Panc1 (cell line): ENCODE data around the gene UGT1A3. TPM values are rescaled to one million over a fixed set of nuclear protein-coding genes. Genes with fewer than 3 reads are reported as not detected.

Experiments used
- ATAC-seq: fragments of 200-7000 bp; cut with Tn5 transposase; 2 replicates; pipeline ENCODE4 v1.9.1; 2020; ENCODE audit warnings: mild to moderate bottlenecking, moderate library complexity
- BruUV-seq: library from RNA; stranded (reverse); fragments of 400-500 nt; replicated peaks from 2 replicates; lab custom pipeline; 2021; lab: Mats Ljungman, UMichigan
- CTCF ChIA-PET: fragments of 300-600 bp; sonication (Branson Sonifier 250); formaldehyde crosslinking; loops from one replicate; lab custom pipeline; 2022; ENCODE audit warnings: antibody characterized with exemption; lab: Charles Lee
- POLR2A ChIA-PET: fragments of 300-600 bp; sonication (Branson Sonifier 250); formaldehyde crosslinking; loops from one replicate; lab custom pipeline; 2022; ENCODE audit warnings: antibody characterized with exemption; lab: Charles Lee
- DNase-seq: peaks from one replicate; pipeline ENCODE4 v3.0.0-alpha.2; 2010; ENCODE audit warnings: low read depth, low spot score
- H3K27ac ChIP-seq: 2 replicates; pipeline ENCODE4 v1.5.1; 2011; ENCODE audit warnings: mild to moderate bottlenecking, low read length, inconsistent platforms
- H3K27me3 ChIP-seq: fragments of 200-500 bp; sonication (Bioruptor generic); 2 replicates; pipeline ENCODE4 v1.6.0; 2014; ENCODE audit warnings: low read length, inconsistent platforms; ENCODE audit not compliant: control insufficient read depth, insufficient read depth
- H3K36me3 ChIP-seq: fragments of 200-500 bp; sonication (Bioruptor generic); 2 replicates; pipeline ENCODE4 v1.5.1; 2014; ENCODE audit warnings: inconsistent platforms, mild to moderate bottlenecking, low read length, moderate library complexity; ENCODE audit not compliant: control insufficient read depth, insufficient read depth
- H3K4me1 ChIP-seq: 2 replicates; pipeline ENCODE4 v1.5.1; 2011; ENCODE audit warnings: inconsistent platforms, mild to moderate bottlenecking, low read length, moderate library complexity; ENCODE audit not compliant: control insufficient read depth, insufficient read depth
- H3K4me3 ChIP-seq, 2 experiments: 2 replicates each; pipeline ENCODE4 v1.5.1; 2011 to 2012; ENCODE audit warnings: low read depth in 2 of 2, low read length in 2 of 2, mild to moderate bottlenecking in 2 of 2, inconsistent platforms in 1 of 2, moderate library complexity in 1 of 2
- H3K9me3 ChIP-seq: fragments of 200-500 bp; sonication (Bioruptor generic); 2 replicates; pipeline ENCODE4 v1.5.1; 2014; ENCODE audit warnings: low read depth, mild to moderate bottlenecking, inconsistent platforms, low read length, moderate library complexity; ENCODE audit not compliant: control insufficient read depth, insufficient read depth
- POLR2AphosphoS5 ChIP-seq: IDR thresholded peaks from 2 replicates; pipeline ENCODE4 v1.6.1; 2012; ENCODE audit warnings: mild to moderate bottlenecking, low read depth, low read length, moderate library complexity
- SIN3A ChIP-seq: IDR thresholded peaks from 2 replicates; pipeline ENCODE4 v1.6.1; 2012; ENCODE audit warnings: low read depth, mild to moderate bottlenecking, low read length, moderate library complexity, borderline replicate concordance; ENCODE audit not compliant: insufficient read depth
- TCF7L2 ChIP-seq: IDR thresholded peaks from 2 replicates; pipeline ENCODE4 v1.6.1; 2011; ENCODE audit warnings: mild to moderate bottlenecking, low read depth, low read length, inconsistent platforms
- in situ Hi-C: cut with HindIII; loops from 2 replicates; pipeline ENCODE4 v1.10.0; 2016; ENCODE audit warnings: low sequenced_read_pairs, low pct_unique_long_range_greater_than_20kb
- intact Hi-C: fragments of 100-400 bp; cut with micrococcal nuclease; formaldehyde crosslinking; loops from one replicate; pipeline ENCODE4 v1.10.0; 2022; ENCODE audit not compliant: unreplicated experiment
- total RNA-seq: library from RNA; stranded (reverse); gene quantifications from one replicate; pipeline ENCODE4 v1.2.1, GENCODE V29; 2021; ENCODE audit not compliant: unreplicated experiment
- TF ChIP-seq, protein P1 (sequence below), 2 experiments: IDR thresholded peaks; 2 replicates each; pipeline ENCODE4 v1.6.1; 2011 to 2012; ENCODE audit warnings: low read depth in 2 of 2, control low read depth in 1 of 2, low read length in 1 of 2, mild to moderate bottlenecking in 1 of 2, moderate library complexity in 1 of 2; ENCODE audit not compliant: insufficient read depth in 1 of 2
- TF ChIP-seq, protein P2 (sequence below): fragments of 450-650 bp; IDR thresholded peaks from 2 replicates; pipeline ENCODE4 v1.5.1; 2017; ENCODE audit warnings: mild to moderate bottlenecking

The UGT1A3 gene
- total RNA-seq, 1 experiment from 2014 or later = not detected

DNA sequence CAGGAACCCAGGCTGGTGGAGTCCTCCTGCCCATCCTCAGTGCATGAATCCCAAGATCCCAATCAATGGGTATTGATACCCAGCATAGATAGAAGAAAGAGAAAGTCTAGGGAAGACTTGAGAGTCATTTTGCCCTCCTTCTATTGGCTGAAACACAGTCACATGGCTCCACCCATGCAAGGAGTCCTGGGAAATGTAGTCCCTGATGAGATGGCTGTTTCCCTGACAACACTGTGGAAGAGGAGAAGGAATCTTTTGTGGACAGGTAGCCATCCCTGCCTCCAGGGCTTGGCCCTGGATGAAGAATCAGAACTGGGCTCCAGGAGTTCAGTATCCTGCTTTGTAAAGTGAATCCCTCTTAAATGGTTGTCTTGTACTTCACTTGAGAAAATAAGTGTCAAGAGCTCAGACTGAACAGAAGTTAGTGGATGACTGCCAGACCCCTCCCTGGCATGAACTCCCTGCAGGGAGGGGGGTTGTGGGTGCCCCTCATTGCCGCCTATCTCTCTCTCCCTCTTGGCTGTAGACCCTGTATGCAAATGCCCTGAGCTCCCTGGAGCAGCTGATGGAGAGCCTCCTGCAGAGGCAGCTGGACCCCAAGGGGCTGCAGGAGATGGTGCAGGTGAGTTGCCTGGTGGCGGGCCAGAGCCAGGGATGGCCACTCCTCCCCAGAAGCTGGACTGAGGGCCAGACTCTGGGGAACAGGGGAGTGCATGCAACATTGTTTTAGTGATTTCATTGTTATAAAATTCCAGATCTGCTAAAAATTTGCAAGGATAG lies 85.4 kb downstream of the UGT1A3 start:
- no peaks in the 10 kb centered on the region for H3K36me3 ChIP-seq
- H3K27me3 ChIP-seq = no peaks in the 10 kb centered on the region
- ChIA-PET CTCF (no interaction called here), POLR2A (no interaction called here)
- TF ChIP-seq TCF7L2 (no peak), SIN3A (no peak), POLR2AphosphoS5 (no peak)
- TF ChIP-seq, protein P1, sequence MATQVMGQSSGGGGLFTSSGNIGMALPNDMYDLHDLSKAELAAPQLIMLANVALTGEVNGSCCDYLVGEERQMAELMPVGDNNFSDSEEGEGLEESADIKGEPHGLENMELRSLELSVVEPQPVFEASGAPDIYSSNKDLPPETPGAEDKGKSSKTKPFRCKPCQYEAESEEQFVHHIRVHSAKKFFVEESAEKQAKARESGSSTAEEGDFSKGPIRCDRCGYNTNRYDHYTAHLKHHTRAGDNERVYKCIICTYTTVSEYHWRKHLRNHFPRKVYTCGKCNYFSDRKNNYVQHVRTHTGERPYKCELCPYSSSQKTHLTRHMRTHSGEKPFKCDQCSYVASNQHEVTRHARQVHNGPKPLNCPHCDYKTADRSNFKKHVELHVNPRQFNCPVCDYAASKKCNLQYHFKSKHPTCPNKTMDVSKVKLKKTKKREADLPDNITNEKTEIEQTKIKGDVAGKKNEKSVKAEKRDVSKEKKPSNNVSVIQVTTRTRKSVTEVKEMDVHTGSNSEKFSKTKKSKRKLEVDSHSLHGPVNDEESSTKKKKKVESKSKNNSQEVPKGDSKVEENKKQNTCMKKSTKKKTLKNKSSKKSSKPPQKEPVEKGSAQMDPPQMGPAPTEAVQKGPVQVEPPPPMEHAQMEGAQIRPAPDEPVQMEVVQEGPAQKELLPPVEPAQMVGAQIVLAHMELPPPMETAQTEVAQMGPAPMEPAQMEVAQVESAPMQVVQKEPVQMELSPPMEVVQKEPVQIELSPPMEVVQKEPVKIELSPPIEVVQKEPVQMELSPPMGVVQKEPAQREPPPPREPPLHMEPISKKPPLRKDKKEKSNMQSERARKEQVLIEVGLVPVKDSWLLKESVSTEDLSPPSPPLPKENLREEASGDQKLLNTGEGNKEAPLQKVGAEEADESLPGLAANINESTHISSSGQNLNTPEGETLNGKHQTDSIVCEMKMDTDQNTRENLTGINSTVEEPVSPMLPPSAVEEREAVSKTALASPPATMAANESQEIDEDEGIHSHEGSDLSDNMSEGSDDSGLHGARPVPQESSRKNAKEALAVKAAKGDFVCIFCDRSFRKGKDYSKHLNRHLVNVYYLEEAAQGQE (IDR thresholded peaks at IDR 0.05; ENCODE audit: insufficient read depth in 1 of 2, low read depth in 2 of 2, low read length in 1 of 2) = no peak
- TF ChIP-seq, protein P2, sequence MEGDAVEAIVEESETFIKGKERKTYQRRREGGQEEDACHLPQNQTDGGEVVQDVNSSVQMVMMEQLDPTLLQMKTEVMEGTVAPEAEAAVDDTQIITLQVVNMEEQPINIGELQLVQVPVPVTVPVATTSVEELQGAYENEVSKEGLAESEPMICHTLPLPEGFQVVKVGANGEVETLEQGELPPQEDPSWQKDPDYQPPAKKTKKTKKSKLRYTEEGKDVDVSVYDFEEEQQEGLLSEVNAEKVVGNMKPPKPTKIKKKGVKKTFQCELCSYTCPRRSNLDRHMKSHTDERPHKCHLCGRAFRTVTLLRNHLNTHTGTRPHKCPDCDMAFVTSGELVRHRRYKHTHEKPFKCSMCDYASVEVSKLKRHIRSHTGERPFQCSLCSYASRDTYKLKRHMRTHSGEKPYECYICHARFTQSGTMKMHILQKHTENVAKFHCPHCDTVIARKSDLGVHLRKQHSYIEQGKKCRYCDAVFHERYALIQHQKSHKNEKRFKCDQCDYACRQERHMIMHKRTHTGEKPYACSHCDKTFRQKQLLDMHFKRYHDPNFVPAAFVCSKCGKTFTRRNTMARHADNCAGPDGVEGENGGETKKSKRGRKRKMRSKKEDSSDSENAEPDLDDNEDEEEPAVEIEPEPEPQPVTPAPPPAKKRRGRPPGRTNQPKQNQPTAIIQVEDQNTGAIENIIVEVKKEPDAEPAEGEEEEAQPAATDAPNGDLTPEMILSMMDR = no peak
- in situ Hi-C loops = no loop called here
- no peaks in the 10 kb centered on the region for H3K9me3 ChIP-seq
- ATAC-seq (0 out of 2 replicates have a peak, but pooled peaks have one; percentile 59), DNase-seq (no peak)
- intact Hi-C loops = no loop called here
- H3K4me1 ChIP-seq = no peaks in the 10 kb centered on the region
- H3K4me3 ChIP-seq = no peak overlapping the region
- no peak overlapping the region for H3K27ac ChIP-seq
- BruUV-seq = no TSS peak

DNA sequence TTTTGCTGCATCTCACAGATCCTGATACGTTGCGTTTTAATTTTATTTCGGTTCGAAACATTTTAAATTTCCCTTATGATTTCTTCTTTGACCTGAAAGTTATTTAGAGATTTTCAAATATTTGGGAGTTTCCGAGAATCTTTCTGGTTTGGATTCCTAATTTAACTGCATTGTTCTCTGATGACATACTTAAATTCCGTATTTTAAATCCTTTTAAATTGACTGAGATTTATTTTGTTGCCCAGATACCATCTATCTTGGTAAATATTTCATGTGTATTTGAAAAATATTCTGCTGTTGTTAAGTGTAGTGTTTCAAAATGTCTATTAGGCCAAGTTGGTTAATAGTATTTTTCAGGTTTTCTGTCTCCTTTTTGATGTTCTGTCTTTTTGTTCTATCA lies 87.0 kb downstream of the UGT1A3 start:
- Histone ChIP-seq H3K4me3 (no peak overlapping the region), H3K36me3 (no peaks in the 10 kb centered on the region), H3K27me3 (no peaks in the 10 kb centered on the region), H3K9me3 (no peaks in the 10 kb centered on the region), H3K27ac (no peak overlapping the region), H3K4me1 (no peaks in the 10 kb centered on the region)
- no TSS peak for BruUV-seq
- POLR2A ChIA-PET = interaction anchor here (0.6 kb wide), 1 partner anchor 306 kb away, joined by 4 read pairs; no protein-coding TSS in a partner anchor
- TF ChIP-seq TCF7L2 (no peak), POLR2AphosphoS5 (no peak), SIN3A (no peak)
- TF ChIP-seq, protein P1 (IDR thresholded peaks at IDR 0.05; ENCODE audit: insufficient read depth in 1 of 2, low read depth in 2 of 2, low read length in 1 of 2) = no peak
- TF ChIP-seq, protein P2 = no peak
- intact Hi-C loops (no loop called here), in situ Hi-C loops (no loop called here)
- CTCF ChIA-PET = no interaction called here
- DNase-seq (no peak), ATAC-seq (no peak)
